GM12892 (cell line): Measurements from ENCODE around the gene HBE1. TPM values are rescaled to one million over a fixed set of nuclear protein-coding genes. Genes with fewer than 3 reads are reported as not detected.
"Not testable (repeated sequence)": the region's sequence is repeated elsewhere in the genome, so short reads cannot be mapped to it uniquely, and the experiment has no call there.

Experiments used
- DNase-seq: peaks from one replicate; pipeline ENCODE4 v3.0.0; 2011; ENCODE audit not compliant: insufficient read length
- FAIRE-seq: peaks from 2 replicates; lab custom pipeline; 2011; peaks lifted over from hg19 to GRCh38; lab: Jason Lieb, UNC
- POLR2A ChIP-seq: IDR thresholded peaks from 2 replicates; pipeline ENCODE4 v1.6.1; 2011; ENCODE audit warnings: low read depth, low read length, control low read depth
- POLR2AphosphoS5 ChIP-seq: IDR thresholded peaks from 2 replicates; pipeline ENCODE4 v1.6.1; 2011; ENCODE audit warnings: low read depth, low read length, control low read depth
- TAF1 ChIP-seq: IDR thresholded peaks from 2 replicates; pipeline ENCODE4 v1.6.1; 2011; ENCODE audit warnings: low read depth, mild to moderate bottlenecking, control low read depth, low read length, borderline replicate concordance
- polyA plus RNA-seq: library from polyadenylated mRNA; unstranded; fragments of >200 nt; gene quantifications from one replicate; pipeline ENCODE4 v1.2.1, GENCODE V29; 2012; ENCODE audit warnings: missing spikeins, inconsistent platforms; ENCODE audit not compliant: missing spikeins

Gene HBE1
- polyA plus RNA-seq: 2.3 TPM

DNA sequence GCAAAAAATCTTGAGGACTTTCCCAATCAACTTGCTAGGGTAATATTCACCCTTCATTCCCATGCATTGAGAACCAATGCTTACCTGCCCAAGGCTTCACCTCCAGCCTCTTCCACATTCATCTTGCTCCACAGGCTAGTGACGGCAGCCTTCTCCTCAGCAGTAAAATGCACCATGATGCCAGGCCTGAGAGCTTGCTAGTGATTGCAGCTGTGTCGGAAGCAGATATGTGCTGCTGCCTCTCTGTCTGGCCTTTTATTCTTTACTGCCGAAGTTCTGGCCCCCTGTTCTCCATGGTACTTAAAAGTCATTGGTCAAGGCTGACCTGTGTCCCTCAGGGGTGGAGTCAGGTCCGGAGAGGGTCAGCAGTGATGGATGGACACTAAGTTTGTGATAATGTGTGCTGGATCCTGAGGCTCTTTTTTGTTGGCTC is at the start of gene HBE1:
Gene HBE1 (minus strand): TSS at position 231 of the 433 bp plus-strand sequence. CDS start 55 bp downstream, at position 176.
- DNase-seq (no peak), FAIRE-seq (no peak)
- TF ChIP-seq POLR2AphosphoS5: no peak
- TF ChIP-seq POLR2A: no peak
- TF ChIP-seq TAF1: no peak

DNA sequence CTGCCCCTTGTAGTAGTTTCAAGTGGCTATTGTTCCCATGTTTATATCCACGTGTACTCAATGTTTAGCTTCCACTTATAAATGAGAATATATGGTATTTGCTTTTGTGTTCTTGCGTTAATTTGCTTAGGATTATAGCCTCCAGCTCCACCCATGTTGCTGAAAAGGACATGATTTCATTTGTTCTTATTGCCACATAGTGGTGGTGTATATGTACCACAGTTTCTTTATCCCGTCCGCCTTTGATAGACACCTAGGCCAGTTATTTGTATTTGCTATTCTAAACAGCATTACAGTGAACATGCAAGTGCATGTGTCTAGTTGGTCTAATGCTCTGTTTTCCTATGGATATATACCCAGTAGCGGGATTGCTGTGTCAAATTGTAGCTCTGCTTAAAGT is 47.5 kb upstream of the HBE1 start:
- FAIRE-seq (no peak), DNase-seq (no peak)
- TF ChIP-seq TAF1 (no peak), POLR2A (no peak), POLR2AphosphoS5 (no peak)

GRCh38 chr11:5313326-5314023 is 43.7 kb upstream of the HBE1 start:
- FAIRE-seq, DNase-seq: not testable (repeated sequence)

- FAIRE-seq (no peak), DNase-seq (no peak)
- TF ChIP-seq POLR2A (no peak), TAF1 (no peak), POLR2AphosphoS5 (no peak)
Measured at GRCh38 chr11:5310423-5310822, 40.7 kb upstream of the HBE1 start.

GRCh38 chr11:5307256-5308019 is 37.7 kb upstream of the HBE1 start:
- FAIRE-seq (no peak), DNase-seq (no peak)
- TF ChIP-seq POLR2A: no peak
- no peak for TF ChIP-seq TAF1
- TF ChIP-seq POLR2AphosphoS5: no peak

DNA sequence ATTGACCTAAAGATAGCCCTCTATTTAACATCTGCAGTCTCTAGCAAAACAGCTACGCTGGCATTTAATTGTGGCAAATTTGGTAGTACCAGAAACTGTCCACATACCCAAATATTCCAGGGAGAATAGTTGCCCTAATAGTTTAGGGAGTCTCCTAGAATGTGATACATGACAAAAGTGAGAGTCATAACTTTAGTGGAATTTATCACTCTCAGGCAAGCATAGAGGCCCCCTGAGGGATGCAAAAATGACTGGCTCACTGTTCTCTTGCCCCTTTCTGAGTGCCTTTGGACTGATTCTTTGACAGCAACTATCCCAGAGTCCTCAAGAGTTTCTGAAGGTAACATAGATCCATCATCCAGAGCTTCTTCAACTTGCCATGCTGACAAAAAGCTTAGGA is 34.3 kb upstream of the HBE1 start:
- TF ChIP-seq POLR2A: no peak
- no peak for TF ChIP-seq TAF1
- no peak for TF ChIP-seq POLR2AphosphoS5
- FAIRE-seq (no peak), DNase-seq (no peak)

GRCh38 chr11:5303626-5304025 is 33.9 kb upstream of the HBE1 start:
- FAIRE-seq (no peak), DNase-seq (no peak)
- no peak for TF ChIP-seq TAF1
- no peak for TF ChIP-seq POLR2AphosphoS5
- no peak for TF ChIP-seq POLR2A

DNA sequence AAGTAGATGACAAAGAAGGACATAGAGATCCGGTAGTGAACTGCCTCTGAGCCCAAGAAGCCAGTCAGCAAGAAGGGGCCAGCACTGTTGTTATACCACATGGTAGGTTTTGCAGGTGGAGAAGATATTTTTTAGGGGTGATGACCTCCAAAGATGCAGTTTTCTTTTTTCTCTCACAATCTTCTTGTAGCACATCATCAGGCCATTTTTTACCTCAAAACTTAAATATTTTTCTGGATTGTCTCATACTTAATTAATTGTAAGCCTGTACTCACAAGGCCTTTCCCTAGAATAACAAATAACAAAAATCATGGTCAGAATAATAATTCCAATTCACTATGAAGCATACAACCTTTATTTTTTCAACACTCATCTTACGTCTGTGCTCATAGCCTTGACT is 32.1 kb upstream of the HBE1 start, which contains the start of gene OR51B4:
Gene OR51B4 (minus strand): TSS at position 101 of the 400 bp plus-strand sequence. CDS start 0 bp downstream, at position 101.
- TF ChIP-seq POLR2AphosphoS5: no peak
- TF ChIP-seq POLR2A: no peak
- no peak for TF ChIP-seq TAF1
- no peak for DNase-seq
- FAIRE-seq: no peak

- TF ChIP-seq POLR2AphosphoS5: no peak
- no peak for TF ChIP-seq TAF1
- no peak for TF ChIP-seq POLR2A
- FAIRE-seq (no peak), DNase-seq (no peak)
Measured at GRCh38 chr11:5300251-5300650, 30.5 kb upstream of the HBE1 start.

DNA sequence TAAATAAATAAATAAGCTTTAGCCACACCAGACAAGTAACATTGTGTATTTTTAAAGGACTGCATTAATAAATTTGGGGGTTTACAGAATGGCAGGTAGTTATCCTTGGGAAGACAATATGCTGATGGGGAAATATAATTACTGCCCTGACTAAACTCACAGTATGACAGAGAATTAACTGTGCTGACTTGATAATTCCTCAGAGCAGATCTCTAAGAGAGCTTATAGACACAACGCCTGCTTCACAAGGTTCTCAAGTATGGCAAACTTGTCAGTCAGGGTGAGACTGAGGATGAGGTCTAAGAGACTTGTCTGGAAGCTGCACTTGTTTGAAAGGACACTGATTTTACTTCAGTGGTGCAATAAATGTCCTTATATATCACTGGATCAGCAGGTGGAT is 28.7 kb upstream of the HBE1 start:
- TF ChIP-seq TAF1 (no peak), POLR2A (no peak), POLR2AphosphoS5 (no peak)
- FAIRE-seq (no peak), DNase-seq (no peak)

GRCh38 chr11:5297721-5298323 is 28.1 kb upstream of the HBE1 start:
- DNase-seq: no peak
- no peak for TF ChIP-seq POLR2AphosphoS5
- TF ChIP-seq POLR2A: no peak
- no peak for TF ChIP-seq TAF1
- no peak for FAIRE-seq

- not testable (repeated sequence) for FAIRE-seq, DNase-seq
Measured at GRCh38 chr11:5294342-5294995, 24.7 kb upstream of the HBE1 start.
